ENCODE measurements around the gene ANKRD18A.

Gene ANKRD18A

DNA sequence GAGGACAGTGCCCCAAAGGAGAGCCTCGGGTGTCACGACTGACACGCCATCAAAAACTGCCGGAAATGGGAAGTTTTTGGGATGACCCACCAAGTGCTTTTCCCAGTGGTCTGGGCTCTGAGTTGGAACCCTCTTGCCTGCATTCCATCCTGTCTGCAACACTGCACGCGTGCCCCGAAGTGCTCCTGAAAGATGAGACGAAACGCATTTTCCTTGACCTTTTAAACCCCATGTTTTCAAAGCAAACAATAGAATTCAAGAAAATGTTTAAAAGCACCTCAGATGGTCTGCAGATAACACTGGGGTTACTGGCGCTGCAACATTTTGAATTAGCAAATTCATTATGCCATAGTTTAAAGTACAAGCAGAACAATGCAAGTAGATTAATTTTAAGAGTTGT is 92.9 kb downstream of the ANKRD18A start:
- DNase-seq: peak; percentile 54

DNA sequence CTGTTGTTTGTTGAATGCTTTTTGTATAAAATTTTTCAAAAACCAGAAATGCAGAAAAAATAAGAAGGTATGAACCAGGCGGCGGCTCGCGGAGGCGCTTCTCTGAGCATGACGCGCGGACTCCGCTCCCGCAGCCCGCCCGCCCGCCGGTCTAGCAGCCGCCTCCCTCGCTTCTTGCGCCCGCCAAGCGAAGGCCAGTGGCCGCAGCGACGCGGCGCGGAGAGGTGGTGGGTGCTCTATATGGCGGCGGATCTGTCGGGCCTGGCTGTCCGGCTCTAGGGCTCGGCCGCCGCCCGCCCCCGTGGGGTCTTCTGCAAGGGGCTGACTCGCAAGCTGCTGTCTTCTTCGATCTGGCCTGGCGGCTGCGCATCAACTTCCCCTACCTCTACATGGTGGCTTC is 93.8 kb downstream of the ANKRD18A start:
- no peak for DNase-seq

DNA sequence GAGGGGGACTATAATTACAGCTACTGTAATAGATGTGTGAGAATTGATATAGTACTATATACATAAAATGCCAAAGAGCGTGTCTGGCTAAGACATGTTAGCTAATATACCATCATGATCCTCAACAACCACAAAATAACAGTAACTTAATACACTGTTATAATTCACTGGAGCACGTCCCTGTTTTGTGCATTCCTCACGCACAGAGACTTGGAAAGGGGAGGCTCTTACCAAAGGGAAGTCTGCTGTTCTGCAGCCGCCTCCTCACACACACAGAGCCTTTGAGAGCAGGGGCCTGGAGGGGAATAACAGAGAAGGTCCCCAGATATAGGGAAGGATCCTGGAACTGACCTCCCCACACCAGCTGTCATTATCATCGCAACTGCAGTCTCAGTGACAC is 97.3 kb downstream of the ANKRD18A start:
- peak; percentile 45 for DNase-seq

DNA sequence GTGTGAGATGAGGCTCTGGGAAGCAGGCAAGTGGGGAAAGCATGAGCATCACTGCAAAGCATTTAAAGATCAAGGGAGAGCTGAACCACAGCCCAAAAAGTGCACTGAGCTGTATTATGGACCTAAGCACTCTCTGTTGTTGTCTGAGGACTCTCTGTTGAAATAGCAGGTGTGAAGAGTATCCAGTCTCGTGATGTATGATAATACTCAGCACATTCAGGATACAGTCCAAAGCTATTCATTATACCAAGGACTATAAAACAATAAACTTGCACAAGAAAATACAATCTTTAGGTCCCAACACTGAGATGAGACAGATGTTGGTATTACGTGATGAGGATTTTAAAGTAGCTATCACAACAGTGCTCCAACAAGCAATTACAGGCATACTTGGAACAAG is 98.6 kb downstream of the ANKRD18A start:
- DNase-seq: no peak

All from islet precursor cell (in vitro differentiated cells).